Neural progenitor cell (in vitro differentiated cells): ENCODE results near the gene ADM2. TPM values are rescaled to one million over a fixed set of nuclear protein-coding genes. Genes with fewer than 3 reads are reported as not detected.

Experiments used
- DNase-seq: peaks from one replicate; pipeline ENCODE4 v3.0.0-alpha.2; 2016; ENCODE audit warnings: low spot score
- H2AFZ ChIP-seq: fragments of 200-600 bp; sonication (generic); replicated peaks from 2 replicates; pipeline ENCODE4 v1.6.1; 2016; ENCODE audit warnings: antibody characterized with exemption
- H3F3A ChIP-seq: fragments of 200-600 bp; sonication (generic); 2 replicates; pipeline ENCODE4 v1.6.1; 2016; ENCODE audit warnings: antibody characterized with exemption, low read depth
- H3K27ac ChIP-seq: fragments of 200-600 bp; sonication (generic); 2 replicates; pipeline ENCODE4 v1.5.1; 2016; ENCODE audit warnings: mild to moderate bottlenecking
- H3K27me3 ChIP-seq: fragments of 200-600 bp; sonication (generic); 2 replicates; pipeline ENCODE4 v1.6.1; 2016; ENCODE audit warnings: mild to moderate bottlenecking, moderate library complexity
- H3K36me3 ChIP-seq: fragments of 200-600 bp; sonication (generic); 2 replicates; pipeline ENCODE4 v1.5.1; 2016
- H3K4me1 ChIP-seq: fragments of 200-600 bp; sonication (generic); 2 replicates; pipeline ENCODE4 v1.6.1; 2016; ENCODE audit warnings: mixed run types
- H3K4me2 ChIP-seq: fragments of 200-600 bp; sonication (generic); 2 replicates; pipeline ENCODE4 v1.6.1; 2016
- H3K4me3 ChIP-seq: fragments of 200-600 bp; sonication (generic); 2 replicates; pipeline ENCODE4 v1.5.1; 2016
- H3K79me2 ChIP-seq: fragments of 200-600 bp; sonication (generic); 2 replicates; pipeline ENCODE4 v1.6.1; 2016; ENCODE audit warnings: low read depth
- H3K9ac ChIP-seq: fragments of 200-600 bp; sonication (generic); 2 replicates; pipeline ENCODE4 v1.6.1; 2016
- H3K9me3 ChIP-seq: fragments of 200-600 bp; sonication (generic); 2 replicates; pipeline ENCODE4 v1.5.1; 2016; ENCODE audit warnings: low read depth
- H4K20me1 ChIP-seq: fragments of 200-600 bp; sonication (generic); 2 replicates; pipeline ENCODE4 v1.6.1; 2016; ENCODE audit warnings: low read depth
- H3K27ac Mint-ChIP-seq: 3 replicates; pipeline ENCODE4 v1.8.0; 2021; ENCODE audit warnings: mixed read lengths
- H3K27me3 Mint-ChIP-seq: 2 replicates; pipeline ENCODE4 v1.8.0; 2022; ENCODE audit warnings: low read depth, mild to moderate bottlenecking, inconsistent platforms, moderate library complexity, mixed read lengths; ENCODE audit not compliant: insufficient read depth
- H3K36me3 Mint-ChIP-seq: 3 replicates; pipeline ENCODE4 v1.8.0; 2021; ENCODE audit warnings: mixed read lengths
- H3K4me1 Mint-ChIP-seq: 3 replicates; pipeline ENCODE4 v1.8.0; 2021; ENCODE audit warnings: mixed read lengths
- H3K4me3 Mint-ChIP-seq: 3 replicates; pipeline ENCODE4 v1.8.0; 2021; ENCODE audit warnings: mild to moderate bottlenecking, moderate library complexity, mixed read lengths
- H3K9me3 Mint-ChIP-seq: 3 replicates; pipeline ENCODE4 v1.8.0; 2020; ENCODE audit warnings: mixed read lengths
- EZH2 ChIP-seq: fragments of 200-600 bp; sonication (generic); IDR thresholded peaks from 2 replicates; pipeline ENCODE4 v1.6.1; 2017; ENCODE audit warnings: antibody characterized with exemption, mild to moderate bottlenecking, moderate library complexity
- EZH2phosphoT487 ChIP-seq: fragments of 200-600 bp; sonication (generic); IDR thresholded peaks from 2 replicates; pipeline ENCODE4 v1.6.1; 2017; ENCODE audit warnings: antibody characterized with exemption
- total RNA-seq: library from RNA; depleted of rRNA; stranded (reverse); fragments of >200 nt; gene quantifications from 2 replicates; pipeline ENCODE4 v1.2.3, GENCODE V29; 2015; ENCODE audit warnings: low replicate concordance
- TF ChIP-seq, protein P1 (sequence below): fragments of 200-600 bp; sonication (generic); IDR thresholded peaks from 2 replicates; pipeline ENCODE4 v1.5.1; 2017; ENCODE audit warnings: antibody characterized with exemption, mild to moderate bottlenecking

The ADM2 gene
- total RNA-seq, 1 donor from 2014 or later: 0.13 TPM

DNA sequence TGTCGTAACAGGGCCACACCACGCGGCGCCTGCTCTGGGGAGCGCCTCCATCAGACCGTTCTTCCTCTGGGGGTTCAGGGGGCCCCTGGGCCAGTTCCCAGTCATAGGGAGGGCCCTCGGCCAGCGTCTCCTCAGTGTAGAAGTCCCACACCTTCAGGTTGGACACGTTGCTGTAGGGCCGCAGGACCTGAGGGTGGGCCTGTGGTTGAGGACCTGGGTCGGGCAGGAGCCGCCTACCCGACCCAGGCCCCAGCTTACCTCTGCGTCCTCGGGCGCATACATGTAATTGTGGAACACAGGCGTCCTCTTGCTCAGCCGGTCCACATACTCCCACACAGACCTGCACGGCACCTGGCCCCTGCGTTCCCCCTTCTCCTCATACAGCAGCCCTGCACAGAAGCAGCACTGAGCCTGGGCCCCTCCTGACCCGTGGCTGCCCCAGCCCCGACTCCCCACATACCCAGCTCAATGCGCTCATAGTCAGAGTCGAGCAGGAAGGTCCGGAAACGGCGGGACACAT is 26.7 kb upstream of the ADM2 start:
- H4K20me1 ChIP-seq: peaks cover 15% of the 10 kb centered on the region
- TF ChIP-seq, protein P1, sequence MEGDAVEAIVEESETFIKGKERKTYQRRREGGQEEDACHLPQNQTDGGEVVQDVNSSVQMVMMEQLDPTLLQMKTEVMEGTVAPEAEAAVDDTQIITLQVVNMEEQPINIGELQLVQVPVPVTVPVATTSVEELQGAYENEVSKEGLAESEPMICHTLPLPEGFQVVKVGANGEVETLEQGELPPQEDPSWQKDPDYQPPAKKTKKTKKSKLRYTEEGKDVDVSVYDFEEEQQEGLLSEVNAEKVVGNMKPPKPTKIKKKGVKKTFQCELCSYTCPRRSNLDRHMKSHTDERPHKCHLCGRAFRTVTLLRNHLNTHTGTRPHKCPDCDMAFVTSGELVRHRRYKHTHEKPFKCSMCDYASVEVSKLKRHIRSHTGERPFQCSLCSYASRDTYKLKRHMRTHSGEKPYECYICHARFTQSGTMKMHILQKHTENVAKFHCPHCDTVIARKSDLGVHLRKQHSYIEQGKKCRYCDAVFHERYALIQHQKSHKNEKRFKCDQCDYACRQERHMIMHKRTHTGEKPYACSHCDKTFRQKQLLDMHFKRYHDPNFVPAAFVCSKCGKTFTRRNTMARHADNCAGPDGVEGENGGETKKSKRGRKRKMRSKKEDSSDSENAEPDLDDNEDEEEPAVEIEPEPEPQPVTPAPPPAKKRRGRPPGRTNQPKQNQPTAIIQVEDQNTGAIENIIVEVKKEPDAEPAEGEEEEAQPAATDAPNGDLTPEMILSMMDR: no peak
- TF ChIP-seq EZH2phosphoT487 (no peak), EZH2 (no peak)
- H3K36me3 ChIP-seq: no peaks in the 10 kb centered on the region
- Mint-ChIP-seq H3K27me3 (no peaks in the 10 kb centered on the region), H3K27ac (no peak overlapping the region), H3K9me3 (no peaks in the 10 kb centered on the region), H3K4me1 (no peaks in the 10 kb centered on the region), H3K36me3 (peaks cover 28% of the 10 kb centered on the region), H3K4me3 (no peak overlapping the region)
- H3K9ac ChIP-seq: no peak overlapping the region
- no peak overlapping the region for H2AFZ ChIP-seq
- no peak for DNase-seq
- no peaks in the 10 kb centered on the region for H3K79me2 ChIP-seq
- no peaks in the 10 kb centered on the region for H3K4me1 ChIP-seq
- no peak overlapping the region for H3K27ac ChIP-seq
- H3K4me2 ChIP-seq: no peak overlapping the region
- no peak overlapping the region for H3K4me3 ChIP-seq
- no peaks in the 10 kb centered on the region for H3F3A ChIP-seq
- no peaks in the 10 kb centered on the region for H3K9me3 ChIP-seq
- H3K27me3 ChIP-seq: no peaks in the 10 kb centered on the region

DNA sequence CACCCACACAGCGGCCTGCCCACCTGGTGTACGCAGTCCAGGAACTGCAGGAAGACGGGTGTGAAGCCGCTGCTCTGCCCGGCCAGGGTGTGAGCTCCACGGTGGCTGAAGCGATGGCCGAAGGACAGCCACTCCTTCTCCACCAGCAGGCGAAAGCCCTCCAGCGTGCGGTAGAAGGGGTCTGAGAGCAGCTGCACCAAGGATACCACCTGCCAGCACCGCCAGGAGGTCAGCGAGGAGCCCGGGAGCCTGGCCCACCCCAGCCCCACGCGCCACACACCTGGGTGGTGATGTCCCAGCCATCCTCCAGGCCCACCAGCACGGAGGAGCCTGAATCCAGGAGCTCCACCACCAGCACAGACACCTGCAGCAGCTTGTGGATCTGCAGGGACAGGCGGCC is 26.1 kb upstream of the ADM2 start:
- Histone ChIP-seq H3K9me3 (no peaks in the 10 kb centered on the region), H2AFZ (no peak overlapping the region), H3K79me2 (no peaks in the 10 kb centered on the region), H3K4me2 (no peak overlapping the region), H3K9ac (no peak overlapping the region), H4K20me1 (peaks cover 10% of the 10 kb centered on the region), H3F3A (no peaks in the 10 kb centered on the region), H3K27ac (no peak overlapping the region), H3K4me1 (no peaks in the 10 kb centered on the region), H3K36me3 (no peaks in the 10 kb centered on the region), H3K4me3 (no peak overlapping the region), H3K27me3 (no peaks in the 10 kb centered on the region)
- peaks cover 25% of the 10 kb centered on the region for H3K36me3 Mint-ChIP-seq
- no peaks in the 10 kb centered on the region for H3K27me3 Mint-ChIP-seq
- no peak for DNase-seq
- H3K27ac Mint-ChIP-seq: no peak overlapping the region
- H3K9me3 Mint-ChIP-seq: no peaks in the 10 kb centered on the region
- H3K4me3 Mint-ChIP-seq: no peak overlapping the region
- no peaks in the 10 kb centered on the region for H3K4me1 Mint-ChIP-seq
- TF ChIP-seq, protein P1: no peak
- no peak for TF ChIP-seq EZH2phosphoT487
- TF ChIP-seq EZH2: no peak

DNA sequence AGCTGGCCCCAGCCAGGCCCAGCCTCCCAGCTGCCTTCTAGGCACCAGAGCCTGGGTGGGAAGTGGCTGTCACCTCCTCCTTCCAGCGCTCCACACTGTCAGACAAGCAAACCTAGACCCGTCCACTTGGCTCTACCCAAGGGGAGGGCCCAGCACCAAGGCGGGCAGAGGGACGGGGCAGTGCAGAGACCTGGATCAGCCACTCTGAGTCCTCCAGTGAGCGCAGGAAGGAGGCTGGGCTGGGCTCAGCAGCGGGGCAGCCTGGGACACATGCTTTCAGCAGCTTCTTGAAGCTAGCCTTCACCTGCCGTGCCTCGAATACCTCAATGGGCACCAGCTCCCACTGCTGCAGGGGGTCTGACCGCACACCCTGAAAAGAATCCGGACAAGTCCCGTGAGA is 25.3 kb upstream of the ADM2 start:
- Mint-ChIP-seq H3K4me1 (no peaks in the 10 kb centered on the region), H3K4me3 (no peak overlapping the region), H3K36me3 (peaks cover 22% of the 10 kb centered on the region), H3K27ac (no peak overlapping the region), H3K27me3 (no peaks in the 10 kb centered on the region), H3K9me3 (no peaks in the 10 kb centered on the region)
- Histone ChIP-seq H3K9me3 (no peaks in the 10 kb centered on the region), H4K20me1 (peaks cover 5% of the 10 kb centered on the region), H3F3A (no peaks in the 10 kb centered on the region), H3K27ac (no peak overlapping the region), H2AFZ (no peak overlapping the region), H3K9ac (no peak overlapping the region), H3K79me2 (no peaks in the 10 kb centered on the region), H3K4me3 (no peak overlapping the region), H3K4me1 (no peaks in the 10 kb centered on the region), H3K27me3 (no peaks in the 10 kb centered on the region), H3K4me2 (no peak overlapping the region), H3K36me3 (no peaks in the 10 kb centered on the region)
- DNase-seq: no peak
- TF ChIP-seq EZH2: no peak

GRCh38 chr22:50456466-50457234 is 24.7 kb upstream of the ADM2 start:
- H3K36me3 Mint-ChIP-seq: peaks cover 17% of the 10 kb centered on the region
- no peak overlapping the region for H3K4me3 Mint-ChIP-seq
- H3K79me2 ChIP-seq: no peaks in the 10 kb centered on the region
- H3K4me1 Mint-ChIP-seq: no peaks in the 10 kb centered on the region
- H3K9ac ChIP-seq: no peak overlapping the region
- no peak overlapping the region for H3K4me2 ChIP-seq
- no peak overlapping the region for H3K4me3 ChIP-seq
- H3K36me3 ChIP-seq: no peaks in the 10 kb centered on the region
- H3K9me3 Mint-ChIP-seq: no peaks in the 10 kb centered on the region
- H3K27ac ChIP-seq: no peak overlapping the region
- no peak overlapping the region for H3K27ac Mint-ChIP-seq
- DNase-seq: peak; percentile 41
- H2AFZ ChIP-seq: no peak overlapping the region
- H3K4me1 ChIP-seq: no peaks in the 10 kb centered on the region
- no peaks in the 10 kb centered on the region for H3F3A ChIP-seq
- no peaks in the 10 kb centered on the region for H3K27me3 ChIP-seq
- no peaks in the 10 kb centered on the region for H3K9me3 ChIP-seq
- no peak for TF ChIP-seq EZH2
- TF ChIP-seq, protein P1: peak; percentile 44
- H3K27me3 Mint-ChIP-seq: no peaks in the 10 kb centered on the region
- peaks cover 5% of the 10 kb centered on the region for H4K20me1 ChIP-seq
